ENCODE data around the gene SPAG17. TPM values are rescaled to one million over a fixed set of nuclear protein-coding genes. Genes with fewer than 3 reads are reported as not detected.

SPAG17 gene
- total and polyA plus RNA-seq, 2 donors (not counting 1 experiment from before 2014, with no cell fraction given): not detected

- intact Hi-C loops (cut with micrococcal nuclease): no loop called here
- Histone ChIP-seq H3K4me1 (ENCODE audit: control insufficient read depth in 2 of 2, insufficient read depth in 2 of 2, low read length in 2 of 2) (no peaks in the 10 kb centered on the region), H3K36me3 (replicated peaks in 1 of 2; ENCODE audit: control extremely low read depth in 1 of 2, control insufficient read depth in 1 of 2, extremely low read depth in 1 of 2, insufficient read depth in 2 of 2, low read length in 1 of 2) (peaks cover 26 to 81% of the 10 kb centered on the region in 2 experiments), H3K4me2 (replicated peaks; ENCODE audit: low read depth, low read length, poor library complexity, severe bottlenecking) (no peak overlapping the region), H3K4me3 (ENCODE audit: control extremely low read depth in 1 of 5, extremely low read depth in 1 of 5, insufficient read depth in 1 of 5, low read depth in 2 of 5, low read length in 4 of 5) (no peak overlapping the region), H4K20me1 (ENCODE audit: control insufficient read depth, insufficient read depth, low read length, poor library complexity, severe bottlenecking) (no peaks in the 10 kb centered on the region), H3K27ac (ENCODE audit: low read length in 2 of 2) (no peak overlapping the region), H3K27me3 (replicated peaks in 1 of 4; ENCODE audit: control extremely low read depth in 1 of 4, control insufficient read depth in 3 of 4, insufficient read depth in 4 of 4, low read length in 3 of 4) (no peaks in the 10 kb centered on the region), H3K79me2 (ENCODE audit: control insufficient read depth, insufficient read depth, low read length) (no peaks in the 10 kb centered on the region), H3K9me3 (ENCODE audit: control extremely low read depth in 1 of 3, control insufficient read depth in 2 of 3, insufficient read depth in 1 of 3, low read length in 2 of 3) (no peaks in the 10 kb centered on the region), H3K9ac (ENCODE audit: low read length) (no peak overlapping the region), H2AFZ (ENCODE audit: insufficient read depth, low read depth, low read length, poor library complexity, severe bottlenecking) (no peak overlapping the region)
- no peaks in the 10 kb centered on the region for H3K27me3 Mint-ChIP-seq
- no peaks in the 10 kb centered on the region for H3K9me3 Mint-ChIP-seq (ENCODE audit: insufficient read depth)
- DNase-seq (no peak), ATAC-seq (ENCODE audit: low read depth) (no peak)
- ChIA-PET POLR2A (no interaction called here), CTCF (no interaction called here)
- H3K4me3 Mint-ChIP-seq: no peak overlapping the region
- no peak overlapping the region for H3K27ac Mint-ChIP-seq
- WGBS (ENCODE audit: insufficient coverage): 100% methylated on average over 1 of the region's 1 CpG
- TF ChIP-seq CTCF (IDR thresholded peaks at IDR 0.05) (no peak), EZH2 (IDR thresholded peaks at IDR 0.05; ENCODE audit: borderline replicate concordance, insufficient read depth, low read depth, low read length, poor library complexity, severe bottlenecking) (no peak)
- H3K4me1 Mint-ChIP-seq: no peaks in the 10 kb centered on the region
These were observed 232.6 kb downstream of the SPAG17 start for GRCh38 chr1:117952386-117952785.

- H3K79me2 ChIP-seq (ENCODE audit: control insufficient read depth, insufficient read depth, low read length): no peaks in the 10 kb centered on the region
- H3K36me3 ChIP-seq (replicated peaks in 1 of 2; ENCODE audit: control extremely low read depth in 1 of 2, control insufficient read depth in 1 of 2, extremely low read depth in 1 of 2, insufficient read depth in 2 of 2, low read length in 1 of 2): peaks cover 18 to 89% of the 10 kb centered on the region in 2 experiments
- ATAC-seq (ENCODE audit: low read depth) (no peak), DNase-seq (no peak)
- no peaks in the 10 kb centered on the region for H3K4me1 ChIP-seq (ENCODE audit: control insufficient read depth in 2 of 2, insufficient read depth in 2 of 2, low read length in 2 of 2)
- Mint-ChIP-seq H3K9me3 (ENCODE audit: insufficient read depth) (no peaks in the 10 kb centered on the region), H3K4me3 (no peak overlapping the region), H3K4me1 (no peaks in the 10 kb centered on the region), H3K27ac (no peak overlapping the region), H3K27me3 (no peaks in the 10 kb centered on the region)
- H3K4me2 ChIP-seq (replicated peaks; ENCODE audit: low read depth, low read length, poor library complexity, severe bottlenecking): no peak overlapping the region
- H3K9me3 ChIP-seq (ENCODE audit: control extremely low read depth in 1 of 3, control insufficient read depth in 2 of 3, insufficient read depth in 1 of 3, low read length in 2 of 3): no peaks in the 10 kb centered on the region
- no peak overlapping the region for H3K4me3 ChIP-seq (ENCODE audit: control extremely low read depth in 1 of 5, extremely low read depth in 1 of 5, insufficient read depth in 1 of 5, low read depth in 2 of 5, low read length in 4 of 5)
- H3K27ac ChIP-seq (ENCODE audit: low read length in 2 of 2): no peak overlapping the region
- ChIA-PET CTCF (interaction anchor here (1.1 kb wide), 1 partner anchor 9 kb away, joined by 4 read pairs; no protein-coding TSS in a partner anchor), POLR2A (no interaction called here)
- no peaks in the 10 kb centered on the region for H4K20me1 ChIP-seq (ENCODE audit: control insufficient read depth, insufficient read depth, low read length, poor library complexity, severe bottlenecking)
- WGBS (ENCODE audit: insufficient coverage): 100% methylated on average over 1 of the region's 2 CpGs
- H2AFZ ChIP-seq (ENCODE audit: insufficient read depth, low read depth, low read length, poor library complexity, severe bottlenecking): no peak overlapping the region
- intact Hi-C loops (cut with micrococcal nuclease): no loop called here
- H3K9ac ChIP-seq (ENCODE audit: low read length): no peak overlapping the region
- no peaks in the 10 kb centered on the region for H3K27me3 ChIP-seq (replicated peaks in 1 of 4; ENCODE audit: control extremely low read depth in 1 of 4, control insufficient read depth in 3 of 4, insufficient read depth in 4 of 4, low read length in 3 of 4)
- TF ChIP-seq EZH2 (IDR thresholded peaks at IDR 0.05; ENCODE audit: borderline replicate concordance, insufficient read depth, low read depth, low read length, poor library complexity, severe bottlenecking): no peak
- TF ChIP-seq CTCF (IDR thresholded peaks at IDR 0.05): no peak
These were observed 242.7 kb downstream of the SPAG17 start for GRCh38 chr1:117942293-117942692.

Measured in B cell (primary cell).